Keratinocyte (primary cell): ENCODE measurements around the gene STARD10.

Experiments
- CTCF ChIP-seq, 3 experiments: IDR thresholded peaks in 1 of 3; conservative IDR thresholded peaks in 1 of 3; optimal IDR thresholded peaks in 1 of 3; 2 replicates in 2 of 3; 3 replicates in 1 of 3; pipeline versions ENCODE3 to v1.5.1; 2011; ENCODE audit warnings: low read length in 3 of 3, mild to moderate bottlenecking in 3 of 3, moderate library complexity in 2 of 3, control low read depth in 1 of 3, inconsistent platforms in 1 of 3; ENCODE audit not compliant: insufficient read depth in 2 of 3; ENCODE audit errors: extremely low read depth in 1 of 3
- EZH2 ChIP-seq: IDR thresholded peaks from one replicate; pipeline ENCODE4 v1.6.1; 2012; ENCODE audit warnings: inconsistent platforms, mild to moderate bottlenecking, low read length, moderate library complexity

DNA sequence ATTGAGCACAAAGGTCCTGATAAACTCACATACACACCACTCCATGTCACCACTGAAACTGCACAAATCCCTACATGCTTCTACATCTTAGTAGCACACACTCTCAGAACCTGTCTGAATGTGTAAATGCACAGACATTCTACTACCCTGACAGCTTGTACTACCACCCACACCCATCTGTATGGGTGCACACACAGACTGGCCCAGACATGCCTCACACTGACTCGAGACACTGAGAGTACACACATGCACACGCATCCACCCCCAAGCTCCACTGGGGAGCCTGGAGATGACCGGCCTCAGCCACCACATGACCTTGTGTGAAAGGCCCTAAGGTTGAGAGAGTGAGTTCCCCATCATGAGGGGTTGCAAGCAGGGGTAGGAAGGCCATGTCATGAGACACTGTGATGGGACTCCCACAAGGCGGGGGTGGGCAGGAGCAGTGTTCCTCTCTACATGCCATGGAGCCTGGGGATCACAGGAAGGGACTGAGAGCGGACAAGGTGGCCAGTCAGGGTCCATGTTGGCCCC lies 69.8 kb downstream of the STARD10 start:
- TF ChIP-seq CTCF (optimal IDR thresholded peaks at IDR 0.05 in 1 of 3, IDR thresholded peaks at IDR 0.05 in 1 of 3, conservative IDR thresholded peaks at IDR 0.05 in 1 of 3; ENCODE audit: extremely low read depth in 1 of 3, insufficient read depth in 2 of 3, low read length in 3 of 3) (no peak), EZH2 (no peak)
